Hepatocyte (in vitro differentiated cells): ENCODE measurements around the gene CCDC78. TPM values are rescaled to one million over a fixed set of nuclear protein-coding genes. Genes with fewer than 3 reads are reported as not detected.

Source experiments
- DNase-seq: peaks from one replicate; pipeline ENCODE4 v3.0.0-alpha.2; 2016; ENCODE audit warnings: low spot score
- H2AFZ ChIP-seq: fragments of 200-600 bp; sonication (generic); 2 replicates; pipeline ENCODE4 v1.6.0; 2016; ENCODE audit warnings: antibody characterized with exemption, mild to moderate bottlenecking
- H3K27ac ChIP-seq: fragments of 200-600 bp; sonication (generic); 2 replicates; pipeline ENCODE4 v1.5.1; 2016; ENCODE audit warnings: mild to moderate bottlenecking
- H3K27me3 ChIP-seq: fragments of 200-600 bp; sonication (generic); 2 replicates; pipeline ENCODE4 v1.6.1; 2016
- H3K36me3 ChIP-seq: fragments of 200-600 bp; sonication (generic); replicated peaks from 2 replicates; pipeline ENCODE4 v1.5.1; 2016; ENCODE audit warnings: low read depth; ENCODE audit not compliant: insufficient read depth
- H3K4me1 ChIP-seq: fragments of 200-600 bp; sonication (generic); 2 replicates; pipeline ENCODE4 v1.5.1; 2016; ENCODE audit warnings: mild to moderate bottlenecking, moderate library complexity; ENCODE audit not compliant: insufficient read depth
- H3K4me2 ChIP-seq: fragments of 200-600 bp; sonication (generic); 2 replicates; pipeline ENCODE4 v1.6.0; 2016
- H3K4me3 ChIP-seq: fragments of 200-600 bp; sonication (generic); 2 replicates; pipeline ENCODE4 v1.5.1; 2016; ENCODE audit warnings: mild to moderate bottlenecking
- H3K79me2 ChIP-seq: fragments of 200-600 bp; sonication (generic); 2 replicates; pipeline ENCODE4 v1.6.0; 2017; ENCODE audit warnings: mild to moderate bottlenecking
- H3K9me2 ChIP-seq: fragments of 200-600 bp; sonication (generic); replicated peaks from 2 replicates; pipeline ENCODE4 v1.6.0; 2017; ENCODE audit warnings: mild to moderate bottlenecking; ENCODE audit not compliant: insufficient read depth
- H3K9me3 ChIP-seq: fragments of 200-600 bp; sonication (generic); 2 replicates; pipeline ENCODE4 v1.5.1; 2016; ENCODE audit warnings: low read depth, mild to moderate bottlenecking
- H4K20me1 ChIP-seq: fragments of 200-600 bp; sonication (generic); 2 replicates; pipeline ENCODE4 v1.6.0; 2016; ENCODE audit warnings: mild to moderate bottlenecking; ENCODE audit not compliant: insufficient read depth, poor library complexity, severe bottlenecking
- CTCF ChIP-seq: fragments of 200-600 bp; sonication (generic); IDR thresholded peaks from 2 replicates; pipeline ENCODE4 v1.5.1; 2016; ENCODE audit warnings: antibody characterized with exemption, mild to moderate bottlenecking; ENCODE audit not compliant: poor library complexity
- EZH2 ChIP-seq: fragments of 200-600 bp; sonication (generic); IDR thresholded peaks from 2 replicates; pipeline ENCODE4 v1.6.1; 2016; ENCODE audit warnings: antibody characterized with exemption, mild to moderate bottlenecking, borderline replicate concordance
- EZH2phosphoT487 ChIP-seq: fragments of 200-600 bp; sonication (generic); IDR thresholded peaks from one replicate; pipeline ENCODE4 v1.6.1; 2018; ENCODE audit warnings: antibody characterized with exemption, mild to moderate bottlenecking, low read depth, moderate library complexity; ENCODE audit not compliant: unreplicated experiment, severe bottlenecking
- WGBS: methylation state at CpG from one replicate; pipeline ENCODE4 v1.1.6; 2016; ENCODE audit warnings: low lambda C conversion rate; ENCODE audit errors: missing lambda C conversion rate; 5-methylcytosine and 5-hydroxymethylcytosine counted together
- polyA plus RNA-seq: library from polyadenylated mRNA; unstranded; fragments of >200 nt; fragmentation: Nextera tagmentation; extraction: Ambion mirVana; gene quantifications from 2 replicates; pipeline ENCODE4 v1.2.1, GENCODE V29; 2016
- total RNA-seq: library from RNA; depleted of rRNA; stranded (reverse); fragments of >200 nt; gene quantifications from 2 replicates; pipeline ENCODE4 v1.2.3, GENCODE V29; 2014

CCDC78 gene
- total and polyA plus RNA-seq, 2 experiments from 2014 or later: 2.2 to 6.8 TPM

GRCh38 chr16:680625-680945 lies 45.7 kb downstream of the CCDC78 start:
- Histone ChIP-seq H3K27ac (peak overlapping the region; percentile 97), H3K9me2 (no peaks in the 10 kb centered on the region), H4K20me1 (peaks cover 27% of the 10 kb centered on the region), H3K4me1 (peaks cover 38% of the 10 kb centered on the region), H3K9me3 (no peaks in the 10 kb centered on the region), H3K4me2 (peak overlapping the region; percentile 99), H3K36me3 (no peaks in the 10 kb centered on the region), H3K4me3 (peak overlapping the region; percentile 100), H3K27me3 (no peaks in the 10 kb centered on the region), H3K79me2 (peaks cover 32% of the 10 kb centered on the region), H2AFZ (peak overlapping the region; percentile 94)
- TF ChIP-seq EZH2 (no peak), EZH2phosphoT487 (no peak), CTCF (no peak)
- DNase-seq: no peak
- WGBS: 1% methylated on average over 26 of the region's 38 CpGs

- Histone ChIP-seq H3K36me3 (no peaks in the 10 kb centered on the region), H3K27ac (peak within 1 kb of the TSS; percentile 97), H3K9me2 (no peaks in the 10 kb centered on the region), H3K79me2 (peaks cover 32% of the 10 kb centered on the region), H3K9me3 (no peaks in the 10 kb centered on the region), H3K4me3 (peak within 1 kb of the TSS; percentile 100), H3K4me1 (peaks cover 41% of the 10 kb centered on the region), H4K20me1 (peaks cover 27% of the 10 kb centered on the region), H3K4me2 (peak within 1 kb of the TSS; percentile 99), H2AFZ (peak within 1 kb of the TSS; percentile 94), H3K27me3 (no peaks in the 10 kb centered on the region)
- DNase-seq: peak; percentile 95
- no peak for TF ChIP-seq EZH2phosphoT487
- no peak for TF ChIP-seq EZH2
- TF ChIP-seq CTCF: no peak
- under 1% methylated on average over 31 of the region's 91 CpGs for WGBS
These were observed 46.2 kb downstream of the CCDC78 start, which contains the start of gene STUB1 for GRCh38 chr16:679814-680624. Gene STUB1 (plus strand): TSS chr16:680410. CDS start chr16:680526, 116 bp downstream.

GRCh38 chr16:678858-679813 lies 47.1 kb downstream of the CCDC78 start:
- Histone ChIP-seq H3K4me3 (peak overlapping the region; percentile 62), H3K27ac (peak overlapping the region; percentile 97), H3K4me1 (peaks cover 38% of the 10 kb centered on the region), H3K4me2 (peak overlapping the region; percentile 99), H2AFZ (peak overlapping the region; percentile 90), H3K9me3 (no peaks in the 10 kb centered on the region), H4K20me1 (peaks cover 27% of the 10 kb centered on the region), H3K79me2 (peaks cover 32% of the 10 kb centered on the region), H3K36me3 (no peaks in the 10 kb centered on the region), H3K27me3 (no peaks in the 10 kb centered on the region), H3K9me2 (no peaks in the 10 kb centered on the region)
- WGBS: 33% methylated on average over 44 of the region's 52 CpGs
- peak; percentile 85 for DNase-seq
- TF ChIP-seq EZH2 (no peak), EZH2phosphoT487 (no peak), CTCF (no peak)
